ENCODE measurements around the gene FLT4.

FLT4 gene

GRCh38 chr5:180642181-180642775 lies 7.1 kb downstream of the FLT4 start:
- DNase-seq (ENCODE audit: low spot score) = no peak

GRCh38 chr5:180641566-180641900 lies 7.9 kb downstream of the FLT4 start:
- DNase-seq (ENCODE audit: low spot score) = no peak

GRCh38 chr5:180640861-180641565 lies 8.4 kb downstream of the FLT4 start:
- DNase-seq (ENCODE audit: low spot score) = no peak

- no peak for DNase-seq (ENCODE audit: low spot score)
Observed at GRCh38 chr5:180640611-180640860, 8.9 kb downstream of the FLT4 start.

- no peak for DNase-seq (ENCODE audit: low spot score)
Observed at GRCh38 chr5:180639741-180640610, 9.4 kb downstream of the FLT4 start.

- DNase-seq (ENCODE audit: low spot score) = no peak
Observed at GRCh38 chr5:180639287-180639686, 10.1 kb downstream of the FLT4 start.

- no peak for DNase-seq (ENCODE audit: low spot score)
Observed at GRCh38 chr5:180637962-180638680, 11.3 kb downstream of the FLT4 start.

- peak; percentile 67 for DNase-seq (ENCODE audit: low spot score)
Observed at GRCh38 chr5:180636403-180637075, 12.9 kb downstream of the FLT4 start.

GRCh38 chr5:180636016-180636402 lies 13.4 kb downstream of the FLT4 start:
- DNase-seq (ENCODE audit: low spot score) = no peak

GRCh38 chr5:180633283-180634177 lies 15.9 kb downstream of the FLT4 start:
- DNase-seq (ENCODE audit: low spot score) = no peak

- DNase-seq (ENCODE audit: low spot score) = no peak
Observed at GRCh38 chr5:180632768-180633167, 16.6 kb downstream of the FLT4 start.

- DNase-seq (ENCODE audit: low spot score) = no peak
Observed at GRCh38 chr5:180631549-180632383, 17.6 kb downstream of the FLT4 start.

GRCh38 chr5:180630426-180630825 lies 19.0 kb downstream of the FLT4 start:
- DNase-seq (ENCODE audit: low spot score) = no peak

- DNase-seq (ENCODE audit: low spot score) = no peak
Observed at GRCh38 chr5:180629831-180630382, 19.5 kb downstream of the FLT4 start.

- no peak for DNase-seq (ENCODE audit: low spot score)
Observed at GRCh38 chr5:180628827-180629750, 20.3 kb downstream of the FLT4 start.

GRCh38 chr5:180628211-180628610 lies 21.2 kb downstream of the FLT4 start:
- no peak for DNase-seq (ENCODE audit: low spot score)

GRCh38 chr5:180627386-180628120 lies 21.8 kb downstream of the FLT4 start:
- no peak for DNase-seq (ENCODE audit: low spot score)
